Measurements from ENCODE around the gene BAZ1A. TPM values are rescaled to one million over a fixed set of nuclear protein-coding genes. Genes with fewer than 3 reads are reported as not detected.

Gene BAZ1A
- total RNA-seq, 3 donors from 2014 or later: 70.8 to 79.5 (median 77.9) TPM

DNA sequence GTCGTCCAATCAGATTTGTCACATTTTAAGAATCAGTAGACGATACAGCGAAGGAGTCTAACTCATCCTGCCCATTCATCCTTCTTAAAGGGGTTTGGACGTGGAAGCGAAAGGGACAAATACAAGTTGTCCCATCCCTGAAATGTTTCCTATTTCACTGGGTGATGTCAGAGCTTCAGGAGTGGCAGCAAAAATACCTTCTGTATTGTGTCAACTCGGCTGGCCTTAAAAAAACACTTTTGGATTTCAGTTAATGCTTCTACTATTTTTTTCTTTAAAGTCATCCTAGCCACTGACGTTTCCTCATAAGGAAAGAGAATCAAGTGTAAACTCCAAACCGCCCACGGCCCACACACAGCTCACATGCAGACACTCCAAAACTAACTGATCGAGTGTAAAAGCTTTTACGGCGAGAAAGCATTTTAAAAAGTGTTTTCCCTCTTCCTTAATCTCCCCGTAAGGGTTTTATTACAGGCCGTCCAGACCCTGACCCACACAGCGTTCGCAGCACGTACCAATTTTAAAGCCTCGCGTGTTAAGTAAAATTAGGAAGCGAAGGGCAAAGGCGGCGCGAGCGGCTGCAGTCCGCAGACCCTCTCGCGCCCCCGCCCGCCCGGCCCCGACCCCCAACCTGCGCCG lies 161.4 kb downstream of the BAZ1A start:
- H3K27me3 Mint-ChIP-seq (ENCODE audit: low read depth): no peaks in the 10 kb centered on the region
- peaks cover 22% of the 10 kb centered on the region for H3K4me1 Mint-ChIP-seq (ENCODE audit: low read depth)
- peak overlapping the region; percentile 94 for H3K4me3 Mint-ChIP-seq
- DNase-seq: peak; percentile 23
- no peaks in the 10 kb centered on the region for H3K9me3 Mint-ChIP-seq
- H3K36me3 Mint-ChIP-seq (ENCODE audit: insufficient read depth): peaks cover 8% of the 10 kb centered on the region
- ATAC-seq: peak; percentile 15 to 42

DNA sequence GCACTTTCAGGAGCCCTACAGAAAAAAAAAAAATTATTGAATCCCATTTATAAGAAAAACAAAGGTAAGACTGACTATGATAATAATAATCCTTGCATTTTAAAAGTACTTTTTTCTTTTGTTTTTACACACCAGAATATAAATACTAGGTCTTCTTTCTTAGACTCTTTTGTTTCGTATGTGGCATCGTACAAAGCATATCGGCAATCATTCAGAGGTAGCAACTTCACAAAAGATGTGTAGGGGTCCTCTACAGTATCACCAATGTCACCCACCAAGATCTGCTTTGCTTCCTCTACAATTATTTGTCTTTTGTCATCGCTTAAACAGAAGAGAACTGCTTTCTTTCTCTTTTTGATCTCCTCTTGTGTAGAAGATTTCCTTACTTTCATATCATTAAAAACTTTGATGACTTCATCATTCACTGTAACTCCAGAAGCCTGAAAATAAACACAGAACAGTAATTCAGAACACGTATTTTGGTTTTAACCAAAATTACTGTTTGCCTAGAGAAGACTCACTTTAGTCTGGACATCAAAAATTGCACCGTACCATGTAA lies 162.0 kb downstream of the BAZ1A start:
- peaks cover 22% of the 10 kb centered on the region for H3K4me1 Mint-ChIP-seq (ENCODE audit: low read depth)
- no peak for DNase-seq
- H3K9me3 Mint-ChIP-seq: no peaks in the 10 kb centered on the region
- H3K4me3 Mint-ChIP-seq: peak overlapping the region; percentile 94
- H3K27me3 Mint-ChIP-seq (ENCODE audit: low read depth): no peaks in the 10 kb centered on the region
- peaks cover 8% of the 10 kb centered on the region for H3K36me3 Mint-ChIP-seq (ENCODE audit: insufficient read depth)
- no peak for ATAC-seq

DNA sequence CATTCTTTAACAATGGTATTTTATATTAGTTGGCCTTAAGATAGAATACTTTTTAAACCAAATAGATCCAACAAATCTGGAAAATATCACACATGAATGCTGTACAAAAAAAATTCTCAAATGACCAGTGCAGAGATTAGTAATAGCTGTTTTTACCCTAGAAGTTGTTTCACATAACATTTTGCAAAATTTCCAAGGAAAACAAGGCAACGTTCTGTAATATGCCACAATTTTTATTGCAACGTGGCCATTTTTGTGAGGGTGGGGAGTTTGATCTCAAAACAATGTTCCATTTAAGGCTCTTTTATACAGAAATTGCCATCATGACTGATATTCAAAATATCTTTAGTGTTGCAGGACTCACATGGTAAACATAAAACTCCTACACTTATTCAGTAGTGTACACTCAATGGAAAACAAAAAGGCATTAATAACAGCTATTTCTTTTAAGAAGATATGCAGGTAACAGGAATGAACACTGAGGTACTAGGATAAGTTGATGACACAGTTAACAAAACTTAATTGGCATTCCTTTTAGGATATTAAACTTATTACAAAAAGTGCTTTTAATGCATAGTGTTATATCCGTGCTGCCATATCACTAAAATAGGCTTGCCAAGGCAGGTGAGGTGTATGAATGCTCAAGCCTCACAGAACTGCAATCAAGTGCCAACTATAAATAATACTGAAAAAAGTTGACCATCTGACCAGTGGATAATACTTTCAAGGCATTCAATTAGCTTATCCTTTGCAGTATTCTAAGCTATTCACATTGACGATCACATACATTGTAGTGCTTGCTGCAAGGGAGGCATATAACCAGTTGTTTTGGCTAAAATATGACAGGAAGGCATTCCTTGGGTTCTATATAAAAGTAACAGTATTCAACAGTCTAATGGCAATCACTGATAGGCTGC lies 163.1 kb downstream of the BAZ1A start:
- no peaks in the 10 kb centered on the region for H3K27me3 Mint-ChIP-seq (ENCODE audit: low read depth)
- no peak overlapping the region for H3K4me3 Mint-ChIP-seq
- H3K4me1 Mint-ChIP-seq (ENCODE audit: low read depth): peaks cover 22% of the 10 kb centered on the region
- no peak for ATAC-seq
- no peaks in the 10 kb centered on the region for H3K9me3 Mint-ChIP-seq
- H3K36me3 Mint-ChIP-seq (ENCODE audit: insufficient read depth): peaks cover 8% of the 10 kb centered on the region
- DNase-seq: no peak

DNA sequence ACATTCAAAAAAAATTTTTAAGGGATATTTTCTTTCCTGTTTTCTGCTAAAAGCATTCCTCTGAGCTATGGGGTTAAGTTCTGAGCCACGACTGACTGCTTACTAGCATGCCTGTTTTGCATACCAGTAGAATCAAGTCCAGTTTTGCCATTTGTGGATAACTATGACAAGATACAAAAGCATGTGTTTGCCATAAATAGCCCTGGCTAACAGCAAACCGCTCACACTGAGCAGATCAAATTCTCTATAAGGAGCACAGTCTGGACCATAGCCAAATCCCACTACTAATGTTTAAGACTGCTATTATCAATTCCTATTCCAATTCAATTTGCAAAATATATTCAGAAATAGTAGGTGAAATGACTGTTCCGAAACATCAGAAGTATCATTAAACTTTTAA lies 164.0 kb downstream of the BAZ1A start:
- Mint-ChIP-seq H3K4me3 (no peak overlapping the region), H3K27me3 (ENCODE audit: low read depth) (no peaks in the 10 kb centered on the region), H3K36me3 (ENCODE audit: insufficient read depth) (peaks cover 8% of the 10 kb centered on the region), H3K9me3 (no peaks in the 10 kb centered on the region), H3K4me1 (ENCODE audit: low read depth) (peaks cover 22% of the 10 kb centered on the region)
- ATAC-seq (no peak), DNase-seq (no peak)

DNA sequence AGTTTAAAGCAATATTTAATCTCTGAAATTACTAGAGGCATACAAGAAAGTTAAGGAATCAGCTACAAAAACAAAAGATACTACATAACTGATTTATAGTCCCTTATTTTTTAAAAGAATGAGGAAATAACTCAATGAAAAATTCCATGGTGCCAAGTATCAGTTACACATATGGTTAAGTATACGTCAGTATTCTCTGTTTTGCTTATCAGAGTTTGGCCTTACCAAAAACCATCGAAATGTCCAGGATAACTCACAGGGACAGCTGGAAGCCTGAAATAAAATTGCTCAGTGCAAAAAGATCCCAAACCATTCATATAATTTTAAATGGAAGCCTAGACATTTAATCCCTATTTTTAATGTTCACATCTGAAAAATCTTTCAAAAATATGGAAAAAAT lies 164.4 kb downstream of the BAZ1A start:
- no peak overlapping the region for H3K4me3 Mint-ChIP-seq
- H3K4me1 Mint-ChIP-seq (ENCODE audit: low read depth): peaks cover 22% of the 10 kb centered on the region
- ATAC-seq (no peak), DNase-seq (no peak)
- H3K9me3 Mint-ChIP-seq: no peaks in the 10 kb centered on the region
- no peaks in the 10 kb centered on the region for H3K27me3 Mint-ChIP-seq (ENCODE audit: low read depth)
- H3K36me3 Mint-ChIP-seq (ENCODE audit: insufficient read depth): peaks cover 8% of the 10 kb centered on the region

DNA sequence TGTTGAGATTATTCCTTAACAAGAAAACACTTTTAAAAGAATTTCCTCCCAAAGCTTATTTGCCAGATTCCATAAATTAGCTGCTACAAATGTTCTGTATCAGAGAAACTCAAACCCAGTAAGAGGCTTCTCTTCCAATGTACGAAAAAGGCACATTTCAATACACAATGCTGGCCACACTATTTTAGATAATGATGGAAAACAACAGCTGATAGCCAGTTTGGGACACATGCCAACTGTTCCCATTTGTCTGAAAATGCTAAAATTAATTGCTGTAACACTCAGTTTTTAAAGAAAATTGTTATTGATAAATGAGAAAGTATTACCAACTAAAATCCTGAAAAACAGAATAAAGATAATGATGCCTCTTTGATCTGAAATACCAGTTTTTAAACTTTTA lies 165.2 kb downstream of the BAZ1A start:
- no peak overlapping the region for H3K4me3 Mint-ChIP-seq
- H3K4me1 Mint-ChIP-seq (ENCODE audit: low read depth): peaks cover 17% of the 10 kb centered on the region
- peaks cover 8% of the 10 kb centered on the region for H3K36me3 Mint-ChIP-seq (ENCODE audit: insufficient read depth)
- DNase-seq (no peak), ATAC-seq (no peak)
- H3K27me3 Mint-ChIP-seq (ENCODE audit: low read depth): no peaks in the 10 kb centered on the region
- H3K9me3 Mint-ChIP-seq: no peaks in the 10 kb centered on the region

DNA sequence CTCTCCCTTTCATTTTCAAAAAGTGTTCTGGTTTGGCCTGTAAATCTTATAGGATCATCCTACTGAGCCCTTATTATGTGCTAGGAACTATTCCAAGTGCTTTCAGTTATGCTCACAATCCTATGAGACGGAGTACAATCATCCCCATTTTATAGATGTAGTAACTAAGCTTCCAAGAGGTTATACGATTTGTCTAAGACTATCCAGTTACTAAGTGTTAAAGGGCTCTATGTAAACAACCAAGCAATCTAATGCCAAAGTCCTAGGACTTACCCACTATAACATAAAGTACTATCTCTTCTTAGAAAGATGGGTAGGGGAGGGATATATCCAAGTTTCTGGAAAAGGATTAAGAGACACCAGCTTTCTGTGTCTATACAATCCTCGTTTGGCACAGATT lies 167.4 kb downstream of the BAZ1A start:
- Mint-ChIP-seq H3K9me3 (no peaks in the 10 kb centered on the region), H3K4me3 (no peak overlapping the region), H3K27me3 (ENCODE audit: low read depth) (no peaks in the 10 kb centered on the region), H3K36me3 (ENCODE audit: insufficient read depth) (peaks cover 5% of the 10 kb centered on the region), H3K4me1 (ENCODE audit: low read depth) (peaks cover 5% of the 10 kb centered on the region)
- ATAC-seq: no peak
- no peak for DNase-seq

Other genes with a start within 250 kb of the BAZ1A start
- gene SNX6, start 245.2 kb downstream of the BAZ1A start, total RNA-seq: 10 to 100 TPM; 58.0 to 59.6 (median 59.4) TPM
- gene CFL2, start 160.8 kb downstream of the BAZ1A start, total RNA-seq: 10 to 100 TPM in 1 of 3 donors, 1 to 10 TPM in 2; 5.8 to 11.0 (median 6.9) TPM
- 10 to 100 TPM; 63.2 to 85.4 (median 74.5) TPM for gene SRP54, start 107.6 kb upstream of the BAZ1A start, total RNA-seq
- 10 to 100 TPM; 35.4 to 44.4 (median 35.7) TPM for gene FAM177A1, start 170.9 kb upstream of the BAZ1A start, total RNA-seq
- gene PPP2R3C, start 246.6 kb upstream of the BAZ1A start, total RNA-seq: 10 to 100 TPM; 36.9 to 41.7 (median 41.6) TPM
- 10 to 100 TPM; 29.2 to 29.9 (median 29.5) TPM for gene PRORP, start 247.2 kb upstream of the BAZ1A start, total RNA-seq

Measured in activated T-cell treated with anti-CD3 and anti-CD28 coated beads, Interleukin-2, amount 50 U/mL, for 4 hours (primary cell).